T-helper 1 cell treated with Interleukin-12 subunit alpha and Interleukin-12 subunit beta and Interleukin-4 antibody, amounts not matched to agents 30 ng/mL and 1 ng/mL, for 36 hours (primary cell): Measurements from ENCODE around the gene SCP2. TPM values are rescaled to one million over a fixed set of nuclear protein-coding genes. Genes with fewer than 3 reads are reported as not detected.

Experiments
- intact Hi-C: fragments of 100-400 bp; cut with micrococcal nuclease; formaldehyde crosslinking; loops from one replicate; pipeline ENCODE4 v1.15.1; 2024
- total RNA-seq: library from RNA; stranded (reverse); gene quantifications from 2 replicates; pipeline ENCODE4 v1.2.3, GENCODE V29; 2022

SCP2 gene
- total RNA-seq, 1 donor from 2014 or later: 87.6 TPM

DNA sequence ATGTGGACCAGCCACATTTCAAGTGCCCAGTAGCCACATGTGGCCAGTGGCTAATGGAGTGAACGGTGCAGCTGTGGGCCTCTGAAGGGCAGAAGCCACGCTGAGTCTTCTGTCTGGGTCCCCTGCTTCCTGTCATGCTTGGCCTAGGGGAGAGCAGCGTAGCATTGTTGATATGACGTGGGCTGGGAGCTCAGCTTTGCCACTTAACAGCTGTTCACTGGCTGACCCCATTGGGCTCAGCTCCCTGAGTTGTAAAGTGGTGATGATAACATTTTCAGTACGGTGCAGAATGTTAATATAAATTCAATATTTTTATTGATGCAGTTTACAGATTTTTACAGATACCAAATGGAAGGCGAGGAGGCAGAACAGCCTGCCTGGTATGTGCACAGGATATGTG, 139.4 kb downstream of the SCP2 start:
- intact Hi-C loops: no loop called here

DNA sequence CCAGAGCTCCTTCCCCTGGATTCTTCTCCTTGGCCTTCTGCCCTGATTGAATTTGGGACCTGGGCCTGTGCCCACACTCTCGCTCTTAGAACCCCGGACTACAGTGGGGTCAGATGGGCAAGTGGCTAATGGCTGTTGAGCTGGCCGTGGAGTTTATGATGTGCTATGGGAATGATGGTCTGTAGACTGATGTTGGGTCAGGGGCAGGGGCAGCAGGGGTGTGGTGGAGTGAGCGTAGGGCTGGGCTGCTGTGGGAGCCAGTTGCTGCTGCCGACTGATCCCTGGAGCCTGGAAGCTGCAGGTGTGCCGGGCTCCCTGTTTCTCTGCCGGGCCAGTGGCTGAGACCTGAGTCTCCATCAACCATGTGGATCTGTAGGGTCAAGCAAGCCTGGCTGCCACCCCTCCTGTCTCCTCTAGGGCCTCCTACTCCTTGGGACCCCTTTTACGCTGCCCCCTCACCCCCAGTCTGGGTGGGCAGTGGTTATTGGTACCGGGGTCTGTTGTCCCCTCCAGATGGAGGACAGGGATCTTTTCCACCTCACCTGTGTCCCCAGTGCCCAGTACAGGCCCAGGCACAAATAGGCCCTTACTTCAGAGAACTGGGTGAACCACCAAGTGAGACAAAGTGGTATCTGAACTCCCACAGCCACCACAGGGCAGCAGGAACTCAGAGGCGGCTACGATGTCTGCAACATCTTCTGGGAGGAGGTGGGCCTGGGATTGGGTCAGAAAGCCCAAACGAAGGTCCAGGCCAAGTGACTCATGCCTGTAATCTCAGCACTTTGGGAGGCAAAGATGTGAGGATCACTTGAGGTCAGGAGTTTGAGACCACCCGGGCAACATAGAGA, 140.0 kb downstream of the SCP2 start:
- intact Hi-C loops: no loop called here

DNA sequence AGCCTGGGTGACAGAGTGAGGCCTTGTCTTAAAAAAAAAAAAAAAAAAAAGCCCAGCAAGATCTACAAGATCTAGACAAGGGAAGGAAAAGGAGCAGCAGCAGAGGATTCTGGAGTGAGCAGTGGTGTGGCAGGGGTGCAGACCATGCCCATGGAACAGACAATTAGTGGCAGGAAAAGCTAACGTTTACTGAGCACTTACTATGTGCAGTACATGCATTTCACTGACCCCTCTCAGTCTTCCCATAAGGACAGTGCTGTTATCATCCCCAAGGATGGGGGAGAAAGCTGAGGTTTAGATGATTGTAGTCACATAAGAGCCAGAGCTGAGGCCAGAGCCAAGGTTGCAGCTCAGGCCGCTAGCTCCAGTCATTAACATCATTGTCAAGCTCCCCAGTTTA, 140.8 kb downstream of the SCP2 start:
- intact Hi-C loops: no loop called here

DNA sequence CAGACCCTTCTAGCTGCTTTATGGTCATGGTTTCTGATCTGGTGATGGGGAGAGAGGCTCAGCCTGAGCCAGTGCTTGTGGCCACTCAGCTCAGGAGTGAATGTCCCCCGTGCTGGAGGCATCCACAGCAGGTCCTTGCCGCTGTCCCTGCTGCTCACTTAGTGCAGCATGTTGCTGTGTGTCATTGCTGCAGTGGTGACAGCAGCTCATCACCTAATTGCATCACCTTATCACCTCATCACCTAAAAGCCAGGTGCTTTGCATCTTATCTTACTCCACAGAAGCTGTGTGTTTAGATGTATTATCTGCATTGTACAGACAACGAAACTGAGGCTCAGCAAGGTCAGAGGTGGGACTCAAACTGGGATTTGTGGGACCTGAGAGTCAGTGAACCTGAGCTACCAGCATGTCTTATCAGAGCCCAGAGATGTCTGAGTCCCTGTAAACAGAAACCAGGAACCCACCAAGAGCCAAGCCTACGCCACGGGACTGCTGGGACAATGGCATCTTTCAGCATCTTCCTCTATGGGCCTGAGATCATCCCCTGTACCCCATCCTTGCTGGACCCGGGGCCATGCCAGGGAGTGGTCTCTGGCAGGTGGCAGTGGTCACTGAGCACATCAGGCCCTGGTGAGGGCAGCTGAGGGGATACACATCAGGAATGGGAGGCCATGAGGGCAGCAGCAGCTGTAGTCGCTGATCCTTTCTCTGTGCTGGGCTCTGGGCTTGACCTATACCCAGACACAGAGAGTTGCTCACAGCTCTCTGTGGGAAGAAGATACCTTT, 141.4 kb downstream of the SCP2 start:
- intact Hi-C loops: no loop called here

DNA sequence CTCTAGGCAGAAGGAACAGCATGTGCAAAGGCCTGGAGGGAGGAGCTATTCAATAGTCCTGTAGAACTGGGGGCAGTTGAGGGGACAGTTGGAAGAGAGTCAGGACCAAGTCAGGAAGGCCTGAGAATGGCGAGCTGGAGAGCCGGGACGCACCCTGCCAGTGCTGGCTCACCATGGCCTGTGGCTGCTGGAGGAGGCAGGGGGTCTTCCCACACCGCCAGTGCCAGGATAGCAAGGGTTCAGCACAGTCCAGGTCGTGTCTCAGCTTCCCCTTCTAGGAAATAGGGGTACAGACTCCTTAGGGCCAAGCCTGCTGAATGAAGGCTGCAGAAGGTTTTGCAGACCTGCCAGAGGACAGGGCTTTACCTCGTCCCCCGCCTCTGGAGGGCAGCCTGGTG, 142.2 kb downstream of the SCP2 start:
- intact Hi-C loops: no loop called here

DNA sequence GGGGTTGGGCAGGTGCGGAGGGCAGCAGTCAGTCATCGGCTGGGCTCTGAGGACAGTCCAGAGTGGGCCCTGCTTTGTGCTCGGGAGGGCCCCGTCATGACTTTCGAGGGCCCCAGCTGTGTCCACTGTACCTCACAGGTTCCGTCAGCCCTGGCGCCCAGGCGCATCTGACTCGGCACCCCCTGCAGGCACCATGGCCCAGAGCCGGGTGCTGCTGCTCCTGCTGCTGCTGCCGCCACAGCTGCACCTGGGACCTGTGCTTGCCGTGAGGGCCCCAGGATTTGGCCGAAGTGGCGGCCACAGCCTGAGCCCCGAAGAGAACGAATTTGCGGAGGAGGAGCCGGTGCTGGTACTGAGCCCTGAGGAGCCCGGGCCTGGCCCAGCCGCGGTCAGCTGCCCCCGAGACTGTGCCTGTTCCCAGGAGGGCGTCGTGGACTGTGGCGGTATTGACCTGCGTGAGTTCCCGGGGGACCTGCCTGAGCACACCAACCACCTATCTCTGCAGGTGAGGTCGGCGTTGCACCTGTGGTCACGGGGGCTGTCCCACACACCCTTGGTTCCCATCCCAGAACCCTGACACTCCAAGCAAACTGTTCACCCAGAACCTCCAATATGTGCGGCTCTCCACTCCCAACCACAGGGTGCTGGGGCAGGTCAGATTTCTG, 142.7 kb downstream of the SCP2 start:
- intact Hi-C loops: no loop called here

DNA sequence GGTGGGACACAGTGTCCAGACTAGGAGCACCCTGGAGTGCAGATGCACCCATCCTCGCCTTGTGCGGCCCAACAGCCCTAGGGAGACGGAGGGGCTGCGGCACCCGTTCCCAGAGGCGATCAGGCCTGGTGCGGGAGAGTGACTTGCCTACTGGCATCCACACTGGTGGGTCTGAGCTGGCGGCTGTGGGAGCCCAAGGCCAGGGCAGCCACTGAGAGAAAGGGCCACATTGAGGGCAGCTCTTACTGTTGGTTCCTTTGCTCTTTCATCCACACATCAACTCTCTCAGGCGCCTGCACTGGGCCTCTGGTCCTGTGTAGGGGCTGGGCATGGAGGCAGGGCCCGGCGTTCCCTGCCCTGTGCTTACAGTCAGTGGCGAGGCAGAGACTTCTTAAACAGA, 143.5 kb downstream of the SCP2 start:
- intact Hi-C loops: no loop called here

DNA sequence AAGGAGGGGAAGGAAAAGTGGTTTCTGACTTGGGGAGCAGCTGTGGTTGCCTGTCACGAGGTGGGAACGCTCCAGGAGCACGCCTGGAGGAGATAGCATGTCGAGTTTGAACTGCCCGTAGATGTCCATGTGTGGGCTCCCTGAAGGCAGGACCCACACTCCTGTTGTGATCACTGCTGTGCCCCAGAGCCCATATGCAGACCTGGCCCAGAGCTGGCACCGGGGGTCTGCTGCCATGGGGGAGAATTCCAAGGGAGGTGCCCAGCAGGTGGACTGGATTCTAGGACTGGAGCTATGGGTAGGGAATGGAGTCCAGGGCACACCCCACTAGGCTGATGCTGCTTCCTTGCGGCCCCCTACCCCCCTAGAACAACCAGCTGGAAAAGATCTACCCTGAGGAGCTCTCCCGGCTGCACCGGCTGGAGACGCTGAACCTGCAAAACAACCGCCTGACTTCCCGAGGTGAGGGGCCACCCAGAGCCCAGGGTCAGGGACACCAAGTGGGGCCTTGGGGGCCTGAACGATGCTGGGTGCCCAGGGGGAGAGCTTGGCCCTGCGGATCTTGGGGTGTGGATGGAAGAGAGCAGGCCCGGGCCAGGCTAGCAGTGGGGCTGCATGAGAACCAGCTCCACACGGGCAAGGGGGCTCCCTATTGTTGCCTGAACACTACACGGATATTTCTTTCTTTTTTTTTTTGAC, 144.2 kb downstream of the SCP2 start:
- intact Hi-C loops: no loop called here

DNA sequence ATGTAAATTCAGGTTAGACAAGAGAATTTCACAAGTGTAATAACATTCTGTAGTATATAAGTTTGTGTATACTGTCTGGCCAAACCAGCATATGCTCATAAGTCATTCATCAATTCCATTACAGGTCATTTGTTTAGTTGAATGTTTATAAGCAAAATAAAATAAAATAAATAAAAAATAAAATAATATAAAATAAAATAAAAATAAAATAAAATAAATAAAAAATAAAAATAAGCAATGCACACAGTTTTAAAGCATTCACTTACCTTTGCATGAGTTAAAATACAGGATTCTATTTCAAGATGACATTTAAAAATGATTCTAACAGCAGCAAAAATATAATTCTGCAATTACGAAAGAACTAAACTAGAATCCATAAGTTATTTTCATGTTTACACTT, 144.8 kb downstream of the SCP2 start:
- intact Hi-C loops: no loop called here

DNA sequence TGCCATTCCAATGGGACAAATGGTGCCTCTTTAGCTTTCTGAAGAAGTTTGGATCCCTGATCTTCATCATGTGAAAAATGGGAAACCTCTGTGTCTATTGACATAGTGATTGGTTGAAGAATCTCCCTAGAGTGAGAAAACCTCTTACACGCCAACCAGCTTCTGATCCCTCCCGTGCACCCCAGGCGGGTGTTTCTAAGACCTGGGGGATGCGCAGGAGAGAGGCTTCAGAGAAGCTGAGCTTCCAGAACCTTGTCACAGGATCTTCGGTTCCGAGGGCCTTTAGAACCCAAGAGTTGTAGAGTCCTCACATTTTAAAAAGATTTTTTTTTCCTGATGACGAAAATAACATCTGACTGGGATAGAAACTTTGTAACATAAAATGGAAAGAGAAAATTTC, 146.2 kb downstream of the SCP2 start:
- intact Hi-C loops: no loop called here

DNA sequence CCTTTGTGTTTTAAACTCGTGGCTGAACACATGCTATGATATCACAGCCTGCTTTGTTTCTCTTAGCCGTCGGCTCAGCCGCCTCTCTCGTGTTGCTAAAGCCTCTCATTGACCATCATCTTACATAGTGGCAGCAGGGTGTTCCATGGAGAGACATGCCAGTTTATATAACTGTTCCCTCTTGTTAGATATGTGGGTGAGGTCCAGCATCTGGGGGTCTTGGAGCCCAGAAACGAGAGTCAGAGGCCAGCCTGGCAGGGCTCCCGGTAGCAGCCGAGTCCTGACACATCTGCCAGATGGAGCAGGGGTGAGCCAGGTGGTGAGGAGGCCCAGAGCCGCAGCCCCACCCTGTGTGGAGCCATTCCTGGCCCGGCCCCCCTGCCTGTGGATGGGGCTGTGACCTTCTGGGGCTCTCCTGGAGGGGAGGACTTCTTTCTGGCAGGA, 146.8 kb downstream of the SCP2 start:
- intact Hi-C loops: no loop called here

DNA sequence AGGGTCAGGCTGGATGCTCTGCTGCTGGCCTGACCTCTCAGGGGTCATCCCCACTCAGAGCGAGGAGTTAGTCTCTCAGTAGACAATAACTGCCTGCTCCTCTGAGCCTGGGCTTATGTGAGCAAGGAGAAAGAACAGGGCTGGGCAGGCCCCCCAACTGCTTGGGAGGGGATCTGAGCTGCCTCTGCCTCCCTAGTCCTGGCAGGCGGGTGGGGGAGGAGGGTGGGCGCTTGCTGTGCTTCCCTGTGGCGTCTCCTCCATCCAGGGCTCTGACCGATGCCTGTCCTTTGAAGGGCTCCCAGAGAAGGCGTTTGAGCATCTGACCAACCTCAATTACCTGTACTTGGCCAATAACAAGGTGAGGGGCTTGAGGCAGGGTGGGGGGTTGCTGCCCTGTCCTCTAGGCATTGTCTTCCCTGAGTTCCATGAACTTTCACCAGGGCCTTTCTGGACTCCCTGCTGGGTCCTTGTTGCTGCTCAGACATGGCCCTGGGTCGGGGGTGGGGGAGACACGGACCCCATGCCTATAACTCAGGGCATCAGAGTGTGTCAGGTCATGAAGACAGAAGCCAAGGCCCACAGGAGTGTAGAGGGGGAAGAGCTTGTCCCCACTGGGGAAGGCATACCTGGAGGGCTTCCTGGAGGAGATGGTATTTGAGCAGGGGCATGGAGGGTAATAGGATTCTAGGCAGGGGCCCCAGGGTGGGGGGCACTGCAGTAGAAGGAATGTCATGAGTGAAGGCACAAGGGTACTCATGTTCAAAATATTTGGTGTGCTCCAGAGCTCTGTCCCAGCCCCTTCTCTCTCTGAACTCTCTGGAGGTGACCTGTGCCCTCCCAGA, 147.5 kb downstream of the SCP2 start:
- intact Hi-C loops: no loop called here

DNA sequence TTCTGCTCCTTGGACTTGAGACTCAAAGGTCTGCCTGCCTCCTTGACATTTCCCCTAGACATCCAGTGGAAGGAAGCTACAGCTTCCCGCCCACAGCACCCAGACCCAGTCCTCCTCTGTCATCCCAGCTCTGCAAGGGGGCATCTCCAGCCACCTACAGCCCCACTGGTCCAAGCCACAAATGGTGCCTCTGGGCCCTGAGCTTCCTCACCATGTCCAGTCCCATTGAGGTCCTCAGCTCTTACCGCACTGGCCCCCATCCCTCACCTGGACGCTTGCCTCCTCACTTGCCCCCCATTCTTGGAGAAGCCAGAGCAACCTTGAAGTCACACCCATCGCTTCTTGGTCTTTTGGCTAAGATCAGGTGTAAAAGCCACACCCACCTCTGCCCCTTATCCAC, 148.1 kb downstream of the SCP2 start:
- intact Hi-C loops: no loop called here

DNA sequence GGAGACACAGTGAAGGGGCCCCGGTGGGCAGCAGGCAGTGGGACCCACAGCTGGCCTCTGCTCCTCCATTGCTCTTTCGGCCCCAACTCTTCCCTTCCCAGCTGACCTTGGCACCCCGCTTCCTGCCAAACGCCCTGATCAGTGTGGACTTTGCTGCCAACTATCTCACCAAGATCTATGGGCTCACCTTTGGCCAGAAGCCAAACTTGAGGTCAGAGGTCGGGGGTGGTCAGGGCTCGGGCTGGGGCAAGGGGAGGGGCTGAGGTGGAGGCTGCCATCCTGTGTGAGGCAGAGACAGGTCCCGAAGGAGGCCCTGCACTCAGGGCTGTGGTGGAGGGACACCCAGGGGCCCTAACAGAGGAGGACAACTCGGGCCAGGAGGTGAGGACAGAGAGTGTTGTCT, 148.7 kb downstream of the SCP2 start:
- intact Hi-C loops: no loop called here

DNA sequence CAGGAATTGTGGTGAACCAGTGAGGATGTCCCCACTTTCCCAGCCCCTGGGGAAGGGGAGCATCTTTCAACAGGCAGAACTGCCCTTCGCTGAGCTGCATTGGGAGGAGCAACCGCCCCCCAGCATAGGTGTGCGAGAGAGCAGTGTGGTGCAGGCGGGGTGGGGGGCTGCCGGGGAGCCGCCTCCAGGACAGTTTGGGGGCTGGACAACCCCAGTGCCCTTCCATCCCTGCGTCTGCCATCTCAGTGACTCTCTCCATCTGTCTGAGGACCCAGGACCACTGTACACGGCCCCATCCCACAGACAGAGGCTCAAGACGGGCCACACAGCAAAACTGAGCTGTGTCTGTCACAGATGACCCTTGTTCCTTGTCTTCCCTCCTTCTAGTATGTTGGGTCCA, 149.1 kb downstream of the SCP2 start:
- intact Hi-C loops: no loop called here

DNA sequence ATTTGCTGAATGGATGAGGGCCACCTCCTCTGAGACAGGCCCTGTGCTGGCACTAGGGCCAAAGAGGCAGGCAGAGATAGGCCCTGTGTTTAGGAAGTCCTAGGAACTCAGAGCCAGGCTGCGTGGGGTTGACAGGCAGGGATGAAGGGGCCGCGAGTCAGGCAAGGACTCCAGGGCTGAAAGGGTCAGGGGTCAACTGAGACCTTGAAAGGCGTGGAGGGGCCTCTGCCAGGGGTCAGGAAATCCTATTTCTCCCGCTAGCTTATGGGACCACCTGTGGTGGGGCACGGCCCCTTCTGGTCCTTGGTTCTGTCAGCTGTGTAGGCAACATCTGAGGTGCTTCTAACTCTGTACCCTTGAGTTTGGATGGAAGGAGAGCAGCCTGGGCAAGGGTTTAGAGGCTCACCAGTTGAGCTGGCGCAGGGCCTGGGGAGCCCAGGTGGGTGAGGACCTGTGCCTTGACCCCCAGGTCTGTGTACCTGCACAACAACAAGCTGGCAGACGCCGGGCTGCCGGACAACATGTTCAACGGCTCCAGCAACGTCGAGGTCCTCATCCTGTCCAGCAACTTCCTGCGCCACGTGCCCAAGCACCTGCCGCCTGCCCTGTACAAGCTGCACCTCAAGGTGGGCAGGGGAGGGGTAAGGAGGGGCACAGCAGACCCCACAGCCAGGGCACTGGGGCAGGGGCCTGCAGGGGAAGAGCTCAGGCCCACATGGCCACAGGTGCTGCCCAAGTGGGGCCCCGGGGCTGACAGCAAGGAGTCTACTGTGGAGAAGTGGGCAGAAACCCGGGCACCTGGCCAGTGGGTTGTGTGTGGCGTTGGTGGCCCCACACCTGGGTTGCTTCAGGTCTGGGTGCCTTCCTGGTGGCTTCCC, 149.9 kb downstream of the SCP2 start:
- intact Hi-C loops: no loop called here

DNA sequence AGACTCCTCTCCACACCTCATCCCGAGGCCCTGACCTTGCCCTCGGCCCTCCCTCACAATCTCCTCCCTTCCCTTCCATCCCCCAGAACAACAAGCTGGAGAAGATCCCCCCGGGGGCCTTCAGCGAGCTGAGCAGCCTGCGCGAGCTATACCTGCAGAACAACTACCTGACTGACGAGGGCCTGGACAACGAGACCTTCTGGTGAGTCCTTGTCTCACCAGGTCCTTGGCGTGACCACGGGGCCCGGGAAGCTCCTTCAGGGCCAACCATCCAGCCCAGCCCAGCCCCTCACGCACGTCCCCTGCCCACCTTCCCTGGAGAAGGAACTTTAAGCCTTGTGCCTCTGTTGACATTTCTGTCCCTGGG, 150.5 kb downstream of the SCP2 start:
- intact Hi-C loops: no loop called here

DNA sequence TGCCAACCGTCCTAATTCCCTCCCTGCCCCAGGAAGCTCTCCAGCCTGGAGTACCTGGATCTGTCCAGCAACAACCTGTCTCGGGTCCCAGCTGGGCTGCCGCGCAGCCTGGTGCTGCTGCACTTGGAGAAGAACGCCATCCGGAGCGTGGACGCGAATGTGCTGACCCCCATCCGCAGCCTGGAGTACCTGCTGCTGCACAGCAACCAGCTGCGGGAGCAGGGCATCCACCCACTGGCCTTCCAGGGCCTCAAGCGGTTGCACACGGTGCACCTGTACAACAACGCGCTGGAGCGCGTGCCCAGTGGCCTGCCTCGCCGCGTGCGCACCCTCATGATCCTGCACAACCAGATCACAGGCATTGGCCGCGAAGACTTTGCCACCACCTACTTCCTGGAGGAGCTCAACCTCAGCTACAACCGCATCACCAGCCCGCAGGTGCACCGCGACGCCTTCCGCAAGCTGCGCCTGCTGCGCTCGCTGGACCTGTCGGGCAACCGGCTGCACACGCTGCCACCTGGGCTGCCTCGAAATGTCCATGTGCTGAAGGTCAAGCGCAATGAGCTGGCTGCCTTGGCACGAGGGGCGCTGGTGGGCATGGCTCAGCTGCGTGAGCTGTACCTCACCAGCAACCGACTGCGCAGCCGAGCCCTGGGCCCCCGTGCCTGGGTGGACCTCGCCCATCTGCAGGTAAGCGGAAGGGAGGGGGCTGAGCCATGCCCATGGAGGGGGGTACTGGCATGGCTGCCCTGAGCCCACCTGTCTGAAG, 151.4 kb downstream of the SCP2 start:
- intact Hi-C loops: no loop called here

DNA sequence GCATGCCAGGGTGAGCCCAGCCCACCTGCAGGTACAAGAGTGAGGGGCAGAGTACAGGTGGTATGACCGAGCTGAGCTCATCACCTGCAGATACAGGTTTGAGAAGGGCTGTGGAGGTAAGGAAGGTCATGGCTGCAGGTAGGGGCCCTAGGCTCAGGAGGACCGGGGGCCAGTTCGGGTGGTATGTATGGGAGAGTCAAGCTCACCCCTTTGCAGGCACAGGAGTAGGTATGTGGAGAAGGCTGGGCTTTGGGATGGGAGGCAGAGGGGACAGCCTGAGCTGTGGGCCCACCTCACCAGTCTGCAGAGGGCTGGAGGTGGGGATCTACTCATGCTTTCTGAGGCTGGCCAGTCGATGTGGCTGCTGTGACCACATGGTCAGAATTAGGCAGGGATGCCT, 152.2 kb downstream of the SCP2 start:
- intact Hi-C loops: no loop called here
